Epithelial cell of umbilical artery (primary cell): ENCODE results near the gene CENPT. TPM values are rescaled to one million over a fixed set of nuclear protein-coding genes. Genes with fewer than 3 reads are reported as not detected.

ENCODE experiments used
- total RNA-seq: library from RNA; depleted of rRNA; stranded (reverse); fragments of >200 nt; gene quantifications from 2 replicates; pipeline ENCODE4 v1.2.3, GENCODE V29; 2014

Gene CENPT, protein sequence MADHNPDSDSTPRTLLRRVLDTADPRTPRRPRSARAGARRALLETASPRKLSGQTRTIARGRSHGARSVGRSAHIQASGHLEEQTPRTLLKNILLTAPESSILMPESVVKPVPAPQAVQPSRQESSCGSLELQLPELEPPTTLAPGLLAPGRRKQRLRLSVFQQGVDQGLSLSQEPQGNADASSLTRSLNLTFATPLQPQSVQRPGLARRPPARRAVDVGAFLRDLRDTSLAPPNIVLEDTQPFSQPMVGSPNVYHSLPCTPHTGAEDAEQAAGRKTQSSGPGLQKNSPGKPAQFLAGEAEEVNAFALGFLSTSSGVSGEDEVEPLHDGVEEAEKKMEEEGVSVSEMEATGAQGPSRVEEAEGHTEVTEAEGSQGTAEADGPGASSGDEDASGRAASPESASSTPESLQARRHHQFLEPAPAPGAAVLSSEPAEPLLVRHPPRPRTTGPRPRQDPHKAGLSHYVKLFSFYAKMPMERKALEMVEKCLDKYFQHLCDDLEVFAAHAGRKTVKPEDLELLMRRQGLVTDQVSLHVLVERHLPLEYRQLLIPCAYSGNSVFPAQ
- 28.6 and 29.6 TPM in 2 replicates for total RNA-seq

DNA sequence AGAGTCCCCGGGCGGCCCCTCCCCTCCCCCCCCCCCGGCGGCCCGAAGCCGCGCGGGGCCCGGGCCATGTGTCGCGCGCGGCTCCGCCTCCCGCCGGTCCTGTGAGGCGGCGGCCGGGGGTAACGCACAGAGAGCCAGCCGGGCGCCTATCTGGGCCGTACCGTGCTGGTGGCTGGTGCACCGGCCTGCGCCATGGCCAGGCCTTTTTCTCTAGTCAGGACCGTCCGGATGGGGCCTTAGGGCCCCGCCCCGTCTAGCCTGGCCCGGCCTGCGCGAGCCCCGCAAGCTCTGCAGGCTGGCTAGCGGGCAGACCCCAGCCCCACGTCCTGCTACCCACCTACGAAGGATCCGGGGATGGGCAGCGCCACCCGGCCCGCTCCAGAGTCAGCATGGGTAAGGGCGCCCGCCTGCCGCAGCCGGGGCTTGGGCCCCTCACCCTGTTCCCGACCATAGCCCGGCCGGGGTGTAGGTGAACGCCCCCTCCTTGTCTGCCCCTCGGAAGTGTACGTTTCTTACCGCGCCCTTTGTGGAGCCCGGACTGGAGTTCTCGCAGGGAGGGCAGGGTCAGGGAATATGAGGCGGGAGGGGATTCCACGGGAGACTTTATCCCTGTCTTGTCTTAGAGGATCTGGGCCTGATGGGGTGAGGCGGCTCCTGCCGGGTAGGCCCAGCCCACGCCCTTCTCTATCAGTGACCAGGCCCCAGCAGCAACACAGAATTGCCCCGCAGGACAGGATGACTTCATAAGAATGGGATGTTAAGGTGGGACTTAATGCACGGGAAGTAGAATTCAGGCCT lies at the start of gene CENPT:
Gene CENPT (minus strand): TSS at position 630 of the 798 bp plus-strand sequence. CDS start 13,834 bp downstream, outside the sequence.

GRCh38 chr16:67892899-67893742 lies 45.6 kb upstream of the CENPT start, which contains the start of gene PSKH1:
PSKH1 (plus strand) TSS chr16:67893254; CDS start chr16:67908750, 15,496 bp downstream.

DNA sequence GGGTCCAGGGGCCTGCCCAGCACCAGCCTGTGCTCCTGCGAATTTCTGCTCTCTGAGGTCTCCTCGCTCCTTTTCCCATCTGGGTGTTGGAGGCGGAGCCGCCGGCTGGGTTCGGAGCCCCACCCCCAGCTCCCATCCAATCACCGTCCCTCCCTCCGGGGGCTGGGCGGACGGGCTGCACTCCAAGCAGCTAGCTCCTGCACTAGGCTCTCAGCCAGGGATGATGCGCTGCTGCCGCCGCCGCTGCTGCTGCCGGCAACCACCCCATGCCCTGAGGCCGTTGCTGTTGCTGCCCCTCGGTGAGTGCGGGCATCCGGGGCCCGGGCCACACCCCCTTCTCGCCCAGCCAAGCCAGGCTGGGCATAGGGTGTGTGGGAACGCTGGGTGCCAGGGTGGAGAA lies 37.2 kb upstream of the CENPT start, which contains the start of gene NRN1L:
Gene NRN1L (plus strand): TSS at position 202 of the 400 bp plus-strand sequence. CDS start 19 bp downstream, at position 221.

GRCh38 chr16:67872631-67873434 lies 25.3 kb upstream of the CENPT start, which contains the start of gene EDC4:
EDC4 (plus strand) TSS chr16:67873052; CDS start chr16:67873262, 210 bp downstream.

DNA sequence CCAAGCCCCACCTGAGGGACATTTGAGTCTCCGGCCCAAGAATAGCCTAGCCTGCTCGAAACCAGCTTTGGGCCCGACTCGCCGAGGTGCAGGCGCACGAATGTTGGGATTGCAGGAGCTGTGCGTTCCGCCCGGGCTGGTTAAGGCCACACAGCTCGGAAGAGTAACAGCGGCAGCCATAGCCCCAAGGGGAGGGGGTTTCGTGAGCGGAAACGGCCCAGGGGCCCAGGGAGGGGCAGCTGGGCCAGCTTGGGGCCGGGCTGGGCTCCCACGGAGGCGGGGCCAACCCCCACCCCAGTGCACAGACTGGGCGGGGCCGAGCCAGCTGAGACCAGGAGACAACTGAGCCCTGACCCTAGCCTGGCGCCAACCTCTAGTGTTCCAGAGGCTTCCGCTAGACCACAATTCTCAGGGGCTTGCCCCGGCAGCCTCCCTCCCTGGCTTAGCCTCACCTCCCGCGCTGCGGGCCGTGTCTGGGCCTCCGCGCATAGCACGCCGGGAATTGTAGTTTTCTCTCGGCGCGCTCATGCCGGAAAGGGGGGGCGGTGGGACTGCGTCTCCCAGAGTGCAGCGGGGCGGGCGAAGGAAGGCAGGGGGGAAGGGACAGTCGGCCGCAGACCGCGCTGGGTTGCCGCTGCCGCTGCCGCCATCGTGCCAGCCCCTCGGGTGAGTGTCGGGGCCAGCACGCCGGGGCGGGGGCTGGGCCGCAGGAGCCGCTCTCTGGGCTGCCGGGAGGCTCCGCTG lies 1.0 kb downstream of the CENPT start, which contains the start of gene NUTF2:
Gene NUTF2 (plus strand): TSS at position 614 of the 744 bp plus-strand sequence. CDS start 18,198 bp downstream, outside the sequence.

GRCh38 chr16:67841816-67842508 lies 5.5 kb downstream of the CENPT start, which contains the start of gene THAP11:
THAP11 (plus strand) TSS chr16:67842320; CDS start chr16:67842555, 235 bp downstream.

DNA sequence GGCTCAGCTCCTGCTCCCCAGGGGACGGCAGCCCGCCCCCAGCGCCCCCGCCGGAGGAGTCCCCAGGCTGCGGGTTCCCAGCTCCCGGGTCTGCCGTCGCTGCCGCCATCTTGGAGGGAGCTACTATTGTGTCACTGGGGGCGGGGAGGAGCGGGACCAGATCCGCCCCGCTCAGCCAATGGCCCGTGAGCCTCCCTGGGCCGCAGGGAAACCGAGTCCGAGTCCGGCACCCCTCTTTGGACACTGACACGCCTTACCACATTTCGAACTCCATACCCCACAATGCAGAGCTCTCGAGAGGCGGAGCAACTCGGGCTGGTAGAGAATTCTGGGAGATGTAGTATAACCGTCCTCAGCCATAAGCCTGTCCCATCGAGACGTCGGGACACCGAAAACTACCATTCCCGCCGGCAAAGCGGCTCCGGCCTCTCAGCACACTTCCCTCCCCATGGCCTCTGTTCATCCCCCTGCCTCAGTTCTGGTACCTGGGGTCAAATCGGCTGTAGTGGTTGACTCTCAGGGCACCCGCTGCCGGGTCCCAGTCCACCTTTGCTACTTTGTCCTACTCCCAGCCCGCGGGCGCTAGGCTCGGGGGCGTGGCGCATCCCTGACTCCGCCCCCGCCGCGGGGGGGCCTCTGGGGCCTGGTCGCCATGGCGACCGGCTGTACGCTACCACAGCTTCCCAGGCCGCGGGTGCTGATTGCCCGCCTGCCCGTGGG lies 40.9 kb downstream of the CENPT start, which contains the start of the genes RANBP10 and TSNAXIP1:
Gene RANBP10 (minus strand): TSS at position 133 of the 720 bp plus-strand sequence. CDS start 24 bp downstream, at position 109.
Gene TSNAXIP1 (plus strand): TSS at position 462 of the 720 bp plus-strand sequence. CDS start 261 bp downstream, outside the sequence.

Other genes with a start within 250 kb of the CENPT start
- gene CARMIL2, start 202.5 kb downstream of the CENPT start, total RNA-seq, result 0.32 and 2.7 TPM in 2 replicates
- 18.2 and 20.5 TPM in 2 replicates for gene ACD, start 187.4 kb downstream of the CENPT start, total RNA-seq
- 1.6 and 5.3 TPM in 2 replicates for gene PARD6A, start 186.7 kb downstream of the CENPT start, total RNA-seq
- gene ENKD1, start 180.9 kb downstream of the CENPT start, total RNA-seq, result 14.7 and 24.0 TPM in 2 replicates
- 3.5 and 6.8 TPM in 2 replicates for gene C16orf86, start 180.9 kb downstream of the CENPT start, total RNA-seq
- 29.9 and 47.0 TPM in 2 replicates for gene GFOD2, start 128.4 kb downstream of the CENPT start, total RNA-seq
- gene RANBP10, start 41.1 kb downstream of the CENPT start, total RNA-seq, result 3.6 TPM in 2 replicates
- 0.32 TPM in 1 of 2 replicates, not detected in the other for gene TSNAXIP1, start 40.8 kb downstream of the CENPT start, total RNA-seq
- 38.7 and 72.5 TPM in 2 replicates for gene THAP11, start 5.4 kb downstream of the CENPT start, total RNA-seq
- gene NUTF2, start 760 bp downstream of the CENPT start, total RNA-seq, result 67.0 and 256 TPM in 2 replicates
- 39.8 and 50.3 TPM in 2 replicates for gene EDC4, start 25.4 kb upstream of the CENPT start, total RNA-seq
- not detected in 2 replicates for gene NRN1L, start 37.2 kb upstream of the CENPT start, total RNA-seq
- gene PSKH1, start 45.6 kb upstream of the CENPT start, total RNA-seq, result 10.7 and 19.1 TPM in 2 replicates
- 0.32 and 0.61 TPM in 2 replicates for gene CTRL, start 84.2 kb upstream of the CENPT start, total RNA-seq
- gene PSMB10, start 89.2 kb upstream of the CENPT start, total RNA-seq, result 60.4 and 85.9 TPM in 2 replicates
- 1.3 and 2.6 TPM in 2 replicates for gene LCAT, start 96.4 kb upstream of the CENPT start, total RNA-seq
- gene SLC12A4, start 120.9 kb upstream of the CENPT start, total RNA-seq, result 36.4 and 40.0 TPM in 2 replicates
- gene DPEP3, start 132.8 kb upstream of the CENPT start, total RNA-seq, result not detected in 2 replicates
- gene DPEP2, start 151.8 kb upstream of the CENPT start, total RNA-seq, result 1.1 TPM in 1 of 2 replicates, not detected in the other
- gene DPEP2NB, start 168.2 kb upstream of the CENPT start, total RNA-seq, result not detected in 2 replicates
- gene DDX28, start 175.5 kb upstream of the CENPT start, total RNA-seq, result 14.4 and 20.5 TPM in 2 replicates
- gene DUS2, start 175.6 kb upstream of the CENPT start, total RNA-seq, result 23.4 and 27.5 TPM in 2 replicates
- 7.8 and 10.3 TPM in 2 replicates for gene NFATC3, start 237.7 kb upstream of the CENPT start, total RNA-seq